GM18511 (cell line): ENCODE data around the gene NEDD4L.

Source experiments
- ATAC-seq: cut with Tn5 transposase; IDR thresholded peaks from one replicate; pipeline ENCODE4 v1.9.1; 2021; ENCODE audit warnings: mild to moderate bottlenecking, moderate library complexity; ENCODE audit not compliant: unreplicated experiment

NEDD4L gene

GRCh38 chr18:58438161-58438957 is 394.3 kb downstream of the NEDD4L start:
- no peak for ATAC-seq

- ATAC-seq: no peak
Observed at GRCh38 chr18:58438958-58439300, 394.9 kb downstream of the NEDD4L start.

GRCh38 chr18:58443671-58444070 is 399.6 kb downstream of the NEDD4L start:
- no peak for ATAC-seq

- no peak for ATAC-seq
Observed at GRCh38 chr18:58446391-58447060, 402.5 kb downstream of the NEDD4L start.

- no peak for ATAC-seq
Observed at GRCh38 chr18:58447402-58448095, 403.5 kb downstream of the NEDD4L start.

GRCh38 chr18:58449464-58449863 is 405.4 kb downstream of the NEDD4L start:
- ATAC-seq: no peak
